Kidney capillary endothelial cell (primary cell): Measurements from ENCODE around the gene SLC66A2.
"Not testable (repeated sequence)": the region's sequence is repeated elsewhere in the genome, so short reads cannot be mapped to it uniquely, and the experiment has no call there.

Source experiments
- DNase-seq: peaks from one replicate; pipeline ENCODE4 v3.0.0-alpha.2; 2018; ENCODE audit warnings: low spot score

Gene SLC66A2

GRCh38 chr18:79970419-79971133 lies 19.1 kb upstream of the SLC66A2 start:
- no peak for DNase-seq

GRCh38 chr18:79965119-79965902 lies 13.9 kb upstream of the SLC66A2 start:
- DNase-seq: peak; percentile 73

DNA sequence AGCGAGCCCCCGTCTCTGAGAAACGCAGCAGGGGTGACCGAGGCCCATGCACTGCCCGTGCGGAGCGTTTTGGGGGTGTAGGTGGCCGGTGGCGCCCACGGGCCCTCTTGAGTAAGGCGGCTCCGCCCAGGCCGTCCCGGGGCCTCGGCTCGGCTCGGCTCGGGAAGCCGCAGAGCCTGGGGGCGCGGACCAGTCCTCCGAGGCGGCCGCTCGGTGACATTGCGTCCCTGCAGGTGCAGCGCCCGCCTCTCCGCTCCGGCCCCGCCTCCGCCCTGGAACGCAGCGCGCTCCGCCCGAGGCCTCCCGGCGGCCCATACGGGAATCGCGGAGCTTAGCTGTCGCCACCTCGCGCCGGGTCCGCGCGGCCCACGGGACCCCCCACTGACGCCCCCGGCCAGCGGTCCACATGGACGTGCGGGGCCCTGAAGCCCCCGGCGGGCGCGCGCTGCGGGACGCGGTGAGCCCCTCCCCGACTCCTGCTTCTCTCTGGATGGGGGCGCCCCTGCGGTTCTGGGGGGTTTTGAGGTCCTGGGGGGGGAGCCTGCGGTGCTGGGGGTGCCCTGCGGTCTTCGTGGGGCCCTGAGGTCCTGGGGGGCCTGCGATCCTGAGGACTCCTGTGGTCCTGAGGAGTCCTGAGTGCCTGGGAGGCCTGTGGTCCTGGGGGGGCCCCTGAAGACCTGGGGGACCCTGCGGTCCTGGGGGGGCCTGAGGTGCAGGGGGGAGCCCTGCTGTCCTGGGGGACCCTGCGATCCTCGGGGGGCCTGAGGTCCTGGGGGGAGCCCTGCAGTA lies 13.1 kb upstream of the SLC66A2 start, which contains the start of gene HSBP1L1:
Gene HSBP1L1 (plus strand): TSS at position 314 of the 789 bp plus-strand sequence. CDS start 93 bp downstream, at position 407.
- DNase-seq: no peak

DNA sequence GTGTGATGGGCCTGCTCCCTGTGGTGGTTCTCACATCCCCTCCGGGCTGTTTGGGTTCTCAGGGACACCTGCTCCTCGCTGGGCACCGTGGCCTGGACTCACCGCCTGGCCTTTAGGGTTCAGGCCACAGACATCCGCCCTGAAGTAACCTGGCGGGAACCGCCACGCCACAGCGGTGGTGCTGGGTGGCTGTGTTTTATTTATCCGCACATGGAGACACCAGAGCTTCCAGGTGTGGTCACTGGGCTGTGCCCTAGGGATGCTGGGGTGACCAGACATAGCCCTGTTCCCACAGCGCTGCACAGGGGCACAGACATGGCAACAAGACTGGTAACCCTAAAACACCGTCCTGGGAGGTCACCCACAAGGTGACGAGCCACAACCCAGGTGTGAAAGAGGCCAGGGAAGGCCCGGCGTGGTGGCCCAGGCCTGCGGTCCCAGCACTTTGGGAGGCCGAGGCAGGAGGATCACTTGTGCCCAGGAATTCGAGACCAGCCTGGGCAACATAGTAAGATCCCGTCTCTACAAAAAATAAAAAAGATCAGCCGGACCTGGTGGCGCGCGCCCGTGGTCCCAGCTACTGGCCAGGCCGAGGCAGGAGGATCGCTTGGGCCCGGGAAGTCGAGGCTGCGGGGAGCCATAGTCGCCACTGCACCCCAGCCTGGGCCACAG lies 12.3 kb upstream of the SLC66A2 start:
- no peak for DNase-seq

DNA sequence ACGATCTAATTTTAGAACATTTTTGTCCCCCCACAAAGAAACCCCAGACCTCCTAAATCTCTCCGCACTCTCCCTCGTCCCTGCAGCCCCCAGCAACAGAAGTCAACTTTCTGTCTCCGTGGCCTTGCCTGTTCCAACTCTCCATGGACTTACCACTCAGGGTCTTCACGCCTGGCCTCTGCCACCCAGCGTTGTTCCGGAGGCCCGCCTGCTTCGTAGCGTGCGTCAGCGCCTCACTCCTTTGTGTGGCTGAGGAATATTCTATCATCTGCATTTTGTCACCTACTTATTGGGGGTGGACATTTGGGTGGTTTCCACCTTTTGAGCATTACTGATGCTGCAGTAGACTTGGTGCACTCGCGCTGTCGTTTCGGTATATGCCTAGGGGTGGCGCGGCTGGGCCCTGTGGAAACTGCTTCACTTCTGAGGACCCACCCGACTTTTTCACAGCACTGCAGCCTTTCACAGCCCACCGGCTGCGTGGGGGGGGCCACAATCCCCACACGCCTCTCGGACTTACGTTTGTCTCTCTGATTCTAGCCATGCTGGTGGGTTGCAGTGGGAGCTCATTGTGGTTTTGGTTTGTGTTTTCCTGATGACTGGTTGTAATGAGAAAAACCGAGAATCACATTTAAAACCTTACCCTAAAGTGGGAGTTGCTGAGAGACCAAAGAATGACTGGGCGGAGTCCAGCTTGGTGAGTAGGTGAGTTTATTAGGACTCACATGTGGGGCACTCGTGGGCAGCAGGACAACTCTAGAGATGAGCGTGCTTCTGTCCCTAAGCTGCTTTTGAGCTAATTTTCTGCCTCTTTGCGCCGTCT lies 11.6 kb upstream of the SLC66A2 start:
- no peak for DNase-seq

DNA sequence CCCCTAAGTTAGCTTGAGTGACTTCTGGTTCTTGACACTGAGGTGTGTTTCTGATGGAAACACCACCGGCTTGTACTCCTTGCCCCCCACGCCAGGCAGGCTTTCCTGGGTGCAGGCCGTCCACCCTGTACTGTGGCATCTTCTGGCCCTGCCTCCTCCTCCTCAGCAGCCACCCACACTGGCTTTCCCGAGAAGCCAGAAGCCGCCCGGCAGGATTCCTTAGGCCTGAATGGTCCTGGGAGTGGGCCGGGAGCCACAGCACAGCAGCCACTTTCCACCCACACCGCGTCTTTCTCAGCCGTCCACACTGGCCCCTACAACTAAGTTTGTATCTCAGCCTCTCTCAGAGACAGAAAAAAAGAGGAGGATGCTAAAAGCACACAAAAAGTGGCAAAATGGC lies 10.9 kb upstream of the SLC66A2 start:
- no peak for DNase-seq

DNA sequence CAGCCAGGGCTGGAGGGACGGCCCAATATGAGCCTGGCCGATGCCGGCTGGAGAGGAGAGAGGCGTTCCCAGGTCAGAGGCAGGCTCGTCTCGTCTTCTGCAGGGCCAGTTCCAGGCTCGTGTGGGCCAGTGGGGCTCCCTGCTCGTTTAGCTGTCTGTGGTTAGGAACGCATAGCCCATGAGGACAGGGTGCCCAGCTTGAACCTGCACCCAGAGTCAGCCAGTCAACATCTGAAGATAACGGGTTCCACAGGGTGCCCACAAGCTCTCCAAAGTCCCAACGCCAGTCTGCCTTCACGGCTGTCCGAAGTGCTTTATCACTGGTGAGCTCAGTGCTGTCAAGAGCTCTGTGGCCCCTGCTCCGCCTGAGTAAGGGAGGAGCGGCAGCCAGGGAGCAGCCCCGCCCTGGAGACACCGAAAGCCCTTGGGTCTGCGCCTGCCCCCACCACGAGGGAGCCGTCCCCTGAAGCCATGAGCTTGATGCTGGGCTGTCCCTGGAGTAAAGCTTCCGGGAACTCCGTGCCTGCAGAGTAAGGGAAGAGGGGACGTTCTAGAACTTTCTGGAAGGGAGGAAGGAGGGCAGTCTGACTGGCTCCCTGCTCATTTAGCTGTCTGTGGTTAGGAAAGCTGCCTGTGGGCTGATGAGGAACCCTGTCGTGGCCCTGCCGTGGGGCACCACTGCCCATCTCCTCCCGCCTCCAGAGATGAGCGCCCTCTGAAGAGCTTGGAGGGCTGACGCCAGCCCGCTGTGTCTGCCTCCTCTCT lies 10.3 kb upstream of the SLC66A2 start:
- DNase-seq: no peak

DNA sequence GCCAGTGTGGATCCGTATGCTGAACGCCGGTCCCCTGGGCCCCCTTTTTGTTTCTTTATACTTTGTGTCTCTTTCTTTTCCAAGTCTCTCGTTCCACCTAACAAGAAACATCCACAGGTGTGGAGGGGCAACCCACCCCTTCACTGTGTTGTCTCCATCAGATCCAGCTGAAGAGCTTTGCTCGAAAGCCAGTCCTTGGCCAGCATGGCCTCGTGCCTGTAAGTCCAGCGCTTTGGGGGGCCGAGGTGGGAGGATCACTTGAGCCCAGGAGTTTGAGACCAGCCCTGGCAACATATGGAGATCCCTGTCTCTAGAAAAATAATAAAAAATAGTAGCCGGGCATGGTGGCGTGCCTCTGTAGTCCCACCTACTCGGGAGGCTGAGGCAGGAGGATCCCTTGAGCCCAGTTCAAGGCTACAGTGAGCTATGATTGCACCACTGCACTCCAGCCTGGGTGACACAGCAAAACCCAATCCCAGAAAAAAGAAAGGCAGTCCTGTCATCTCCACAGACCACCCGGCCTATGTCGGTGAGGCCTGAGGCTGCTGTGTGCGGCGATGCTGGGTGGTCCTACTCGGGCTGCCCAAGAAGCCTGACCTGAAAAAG lies 9.6 kb upstream of the SLC66A2 start:
- DNase-seq: no peak

DNA sequence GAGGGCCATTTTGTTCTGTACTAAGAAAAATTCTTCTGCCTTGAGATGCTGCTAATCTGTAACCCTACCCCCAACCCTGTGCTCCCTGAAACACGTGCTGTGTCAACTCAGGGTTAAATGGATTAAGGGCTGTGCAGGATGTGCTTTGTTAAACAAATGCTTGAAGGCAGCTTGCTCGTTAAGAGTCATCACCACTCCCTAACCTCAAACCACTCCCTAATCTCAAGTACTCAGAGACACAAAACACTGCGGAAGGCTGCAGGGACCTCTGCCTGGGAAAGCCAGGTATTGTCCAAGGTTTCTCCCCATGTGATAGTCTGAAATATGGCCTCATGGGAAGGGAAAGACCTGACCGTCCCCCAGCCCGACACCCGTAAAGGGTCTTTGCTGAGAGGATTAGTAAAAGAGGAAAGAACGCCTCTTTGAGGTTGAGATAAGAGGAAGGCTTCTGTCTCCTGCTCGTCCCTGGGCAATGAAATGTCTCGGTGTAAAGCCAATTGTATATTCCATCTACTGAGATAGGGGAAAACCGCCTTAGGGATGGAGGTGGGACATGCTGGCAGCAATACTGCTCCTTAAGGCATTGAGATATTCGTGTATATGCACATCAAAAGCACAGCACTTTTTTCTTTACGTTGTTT lies 8.8 kb upstream of the SLC66A2 start:
- DNase-seq: not testable (repeated sequence)

- DNase-seq: no peak
Observed at GRCh38 chr18:79958981-79959380, 7.5 kb upstream of the SLC66A2 start.

DNA sequence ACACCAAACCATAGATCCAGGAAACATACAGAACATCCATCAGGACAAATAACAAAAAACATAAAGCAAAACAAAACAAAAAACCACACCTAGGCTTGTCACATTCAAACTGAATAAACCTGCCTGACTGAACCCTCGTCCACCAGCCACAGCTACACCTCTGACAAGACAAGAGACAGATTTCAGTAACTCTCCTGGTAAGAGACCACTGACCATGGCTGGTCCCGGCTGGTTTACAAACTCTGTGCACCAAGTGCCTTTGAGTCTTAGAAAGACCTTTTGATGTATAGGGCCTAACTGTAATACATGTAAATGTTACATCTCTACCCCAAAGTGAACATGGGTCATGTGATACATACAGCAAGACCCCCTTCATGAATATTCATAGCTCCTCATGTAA lies 4.8 kb upstream of the SLC66A2 start:
- no peak for DNase-seq

GRCh38 chr18:79955302-79956075 lies 4.0 kb upstream of the SLC66A2 start:
- DNase-seq: no peak

- no peak for DNase-seq
Observed at GRCh38 chr18:79954791-79955190, 3.3 kb upstream of the SLC66A2 start.

- DNase-seq: no peak
Observed at GRCh38 chr18:79953971-79954651, 2.7 kb upstream of the SLC66A2 start.

GRCh38 chr18:79952996-79953559 lies 1.6 kb upstream of the SLC66A2 start:
- no peak for DNase-seq

DNA sequence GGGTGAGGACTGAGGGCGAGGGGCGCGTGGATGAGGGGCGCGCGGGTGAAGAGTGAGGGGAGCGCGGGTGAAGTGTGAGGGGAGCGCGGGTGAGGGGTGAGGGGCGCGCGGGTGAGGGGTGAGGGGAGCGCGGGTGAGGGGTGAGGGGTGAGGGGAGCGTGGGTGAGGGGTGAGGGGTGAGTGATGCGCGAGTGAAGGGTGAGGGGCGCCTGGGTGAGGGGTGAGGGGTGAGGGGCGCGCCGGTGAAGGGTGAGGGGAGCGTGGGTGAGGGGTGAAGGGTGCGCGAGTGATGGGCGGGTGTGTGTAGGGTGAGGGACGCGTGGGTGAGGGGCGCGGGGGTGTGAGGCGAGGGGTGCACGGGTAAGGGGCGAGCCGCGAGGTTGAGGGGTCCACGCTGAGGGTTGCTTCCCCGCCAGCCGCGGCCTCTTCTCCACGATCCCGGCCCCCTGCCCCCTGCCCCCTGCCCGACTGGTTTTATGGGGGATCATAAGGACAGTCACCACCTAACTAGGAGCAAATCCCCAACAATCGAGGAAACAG lies 1.1 kb upstream of the SLC66A2 start:
- DNase-seq: no peak
